HPDE6-E6E7 (cell line): ENCODE measurements around the gene KRT7.
"Not testable (repeated sequence)": the region's sequence is repeated elsewhere in the genome, so short reads cannot be mapped to it uniquely, and the experiment has no call there.

Experiments
- DNase-seq: peaks from one replicate; pipeline ENCODE4 v3.0.0; 2011; ENCODE audit warnings: missing footprints; ENCODE audit errors: extremely low spot score

KRT7 gene

GRCh38 chr12:52243856-52244614 lies 11.0 kb downstream of the KRT7 start:
- peak; percentile 88 for DNase-seq

GRCh38 chr12:52244615-52244994 lies 11.6 kb downstream of the KRT7 start:
- no peak for DNase-seq

- DNase-seq, result no peak
Measured at GRCh38 chr12:52245259-52245961, 12.4 kb downstream of the KRT7 start.

- no peak for DNase-seq
Measured at GRCh38 chr12:52245962-52246569, 13.0 kb downstream of the KRT7 start.

- DNase-seq, result no peak
Measured at GRCh38 chr12:52246720-52247621, 13.9 kb downstream of the KRT7 start.

- no peak for DNase-seq
Measured at GRCh38 chr12:52247622-52248540, 14.8 kb downstream of the KRT7 start.

GRCh38 chr12:52248541-52249461 lies 15.8 kb downstream of the KRT7 start:
- no peak for DNase-seq

- no peak for DNase-seq
Measured at GRCh38 chr12:52249511-52250047, 16.5 kb downstream of the KRT7 start.

GRCh38 chr12:52250048-52250990 lies 17.3 kb downstream of the KRT7 start:
- no peak for DNase-seq

GRCh38 chr12:52251367-52252051 lies 18.5 kb downstream of the KRT7 start:
- DNase-seq, result no peak

GRCh38 chr12:52252175-52252615 lies 19.2 kb downstream of the KRT7 start:
- DNase-seq, result not testable (repeated sequence)

- DNase-seq, result no peak
Measured at GRCh38 chr12:52252728-52253343, 19.8 kb downstream of the KRT7 start.

- DNase-seq, result no peak
Measured at GRCh38 chr12:52253391-52254179, 20.5 kb downstream of the KRT7 start.

GRCh38 chr12:52254180-52254964 lies 21.3 kb downstream of the KRT7 start:
- no peak for DNase-seq

- DNase-seq, result no peak
Measured at GRCh38 chr12:52254965-52255751, 22.1 kb downstream of the KRT7 start.
